ENCODE measurements around the gene STOM. TPM values are rescaled to one million over a fixed set of nuclear protein-coding genes. Genes with fewer than 3 reads are reported as not detected.

The STOM gene
- total RNA-seq, 1 experiment from 2014 or later, result 33.1 TPM

GRCh38 chr9:121360601-121361374 lies 9.3 kb downstream of the STOM start:
- Histone ChIP-seq H4K20me1 (ENCODE audit: insufficient read depth, low read depth, low read length) (no peaks in the 10 kb centered on the region), H2AFZ (ENCODE audit: low read length) (no peak overlapping the region), H3K36me3 (ENCODE audit: insufficient read depth, low read length) (no peaks in the 10 kb centered on the region), H3K4me3 (ENCODE audit: low read length) (no peak overlapping the region), H3K9me3 (ENCODE audit: low read length) (no peaks in the 10 kb centered on the region), H3K27me3 (ENCODE audit: low read length) (no peaks in the 10 kb centered on the region), H3K4me2 (ENCODE audit: low read depth, low read length, poor library complexity, severe bottlenecking) (no peak overlapping the region), H3K79me2 (ENCODE audit: low read length) (peaks cover 23% of the 10 kb centered on the region; the same call in 1 of the 2 replicates), H3K4me1 (ENCODE audit: low read length) (peaks cover 37% of the 10 kb centered on the region), H3K27ac (ENCODE audit: low read length) (no peak overlapping the region), H3K9ac (ENCODE audit: low read length) (no peak overlapping the region), H3K9me2 (replicated peaks; ENCODE audit: insufficient read depth, low read length) (no peaks in the 10 kb centered on the region)
- no peak for DNase-seq

GRCh38 chr9:121359351-121360294 lies 10.4 kb downstream of the STOM start:
- Histone ChIP-seq H3K4me1 (ENCODE audit: low read length) (peaks cover 34% of the 10 kb centered on the region), H3K9me2 (replicated peaks; ENCODE audit: insufficient read depth, low read length) (no peaks in the 10 kb centered on the region), H4K20me1 (ENCODE audit: insufficient read depth, low read depth, low read length) (no peaks in the 10 kb centered on the region), H3K9me3 (ENCODE audit: low read length) (no peaks in the 10 kb centered on the region), H3K27me3 (ENCODE audit: low read length) (no peaks in the 10 kb centered on the region), H3K36me3 (ENCODE audit: insufficient read depth, low read length) (no peaks in the 10 kb centered on the region), H3K9ac (ENCODE audit: low read length) (peak overlapping the region; percentile 26; the same call in 1 of the 2 replicates), H3K27ac (ENCODE audit: low read length) (peak overlapping the region; percentile 16; the same call in 1 of the 2 replicates), H3K4me2 (ENCODE audit: low read depth, low read length, poor library complexity, severe bottlenecking) (peak overlapping the region; percentile 45), H3K4me3 (ENCODE audit: low read length) (no peak overlapping the region), H2AFZ (ENCODE audit: low read length) (0 out of 2 replicates have a peak overlapping the region, but pooled peaks have one; percentile 7), H3K79me2 (ENCODE audit: low read length) (peaks cover 19% of the 10 kb centered on the region; the same call in 1 of the 2 replicates)
- peak; percentile 57 for DNase-seq

GRCh38 chr9:121358751-121359150 lies 11.3 kb downstream of the STOM start:
- no peaks in the 10 kb centered on the region for H3K27me3 ChIP-seq (ENCODE audit: low read length)
- peak overlapping the region; percentile 26 for H3K9ac ChIP-seq (ENCODE audit: low read length)
- H4K20me1 ChIP-seq (ENCODE audit: insufficient read depth, low read depth, low read length), result no peaks in the 10 kb centered on the region
- H3K4me2 ChIP-seq (ENCODE audit: low read depth, low read length, poor library complexity, severe bottlenecking), result peak overlapping the region; percentile 45
- no peak overlapping the region for H2AFZ ChIP-seq (ENCODE audit: low read length)
- no peaks in the 10 kb centered on the region for H3K9me2 ChIP-seq (replicated peaks; ENCODE audit: insufficient read depth, low read length)
- H3K4me3 ChIP-seq (ENCODE audit: low read length), result 0 out of 2 replicates have a peak overlapping the region, but pooled peaks have one; percentile 19
- peaks cover 16% of the 10 kb centered on the region; the same call in 1 of the 2 replicates for H3K79me2 ChIP-seq (ENCODE audit: low read length)
- peak overlapping the region; percentile 16; the same call in 1 of the 2 replicates for H3K27ac ChIP-seq (ENCODE audit: low read length)
- no peak for DNase-seq
- no peaks in the 10 kb centered on the region for H3K36me3 ChIP-seq (ENCODE audit: insufficient read depth, low read length)
- H3K4me1 ChIP-seq (ENCODE audit: low read length), result peaks cover 32% of the 10 kb centered on the region
- no peaks in the 10 kb centered on the region for H3K9me3 ChIP-seq (ENCODE audit: low read length)

GRCh38 chr9:121357011-121357410 lies 13.0 kb downstream of the STOM start:
- no peak overlapping the region for H2AFZ ChIP-seq (ENCODE audit: low read length)
- H4K20me1 ChIP-seq (ENCODE audit: insufficient read depth, low read depth, low read length), result no peaks in the 10 kb centered on the region
- H3K79me2 ChIP-seq (ENCODE audit: low read length), result peaks cover 16% of the 10 kb centered on the region; the same call in 1 of the 2 replicates
- peaks cover 48% of the 10 kb centered on the region for H3K4me1 ChIP-seq (ENCODE audit: low read length)
- no peak overlapping the region for H3K4me3 ChIP-seq (ENCODE audit: low read length)
- H3K27ac ChIP-seq (ENCODE audit: low read length), result no peak overlapping the region
- no peak overlapping the region for H3K9ac ChIP-seq (ENCODE audit: low read length)
- H3K9me2 ChIP-seq (replicated peaks; ENCODE audit: insufficient read depth, low read length), result no peaks in the 10 kb centered on the region
- H3K27me3 ChIP-seq (ENCODE audit: low read length), result no peaks in the 10 kb centered on the region
- no peak for DNase-seq
- no peaks in the 10 kb centered on the region for H3K9me3 ChIP-seq (ENCODE audit: low read length)
- no peaks in the 10 kb centered on the region for H3K36me3 ChIP-seq (ENCODE audit: insufficient read depth, low read length)
- no peak overlapping the region for H3K4me2 ChIP-seq (ENCODE audit: low read depth, low read length, poor library complexity, severe bottlenecking)

- Histone ChIP-seq H3K9me2 (replicated peaks; ENCODE audit: insufficient read depth, low read length) (no peaks in the 10 kb centered on the region), H3K27ac (ENCODE audit: low read length) (no peak overlapping the region), H3K9me3 (ENCODE audit: low read length) (no peaks in the 10 kb centered on the region), H3K27me3 (ENCODE audit: low read length) (no peaks in the 10 kb centered on the region), H4K20me1 (ENCODE audit: insufficient read depth, low read depth, low read length) (no peaks in the 10 kb centered on the region), H3K9ac (ENCODE audit: low read length) (no peak overlapping the region), H3K4me2 (ENCODE audit: low read depth, low read length, poor library complexity, severe bottlenecking) (no peak overlapping the region), H3K4me3 (ENCODE audit: low read length) (no peak overlapping the region), H3K79me2 (ENCODE audit: low read length) (peaks cover 15% of the 10 kb centered on the region; the same call in 1 of the 2 replicates), H3K4me1 (ENCODE audit: low read length) (peaks cover 68% of the 10 kb centered on the region), H2AFZ (ENCODE audit: low read length) (no peak overlapping the region), H3K36me3 (ENCODE audit: insufficient read depth, low read length) (no peaks in the 10 kb centered on the region)
- DNase-seq, result no peak
Measured at GRCh38 chr9:121354762-121355161, 15.3 kb downstream of the STOM start.

- H4K20me1 ChIP-seq (ENCODE audit: insufficient read depth, low read depth, low read length), result no peaks in the 10 kb centered on the region
- no peak for DNase-seq
- no peaks in the 10 kb centered on the region for H3K36me3 ChIP-seq (ENCODE audit: insufficient read depth, low read length)
- H3K4me2 ChIP-seq (ENCODE audit: low read depth, low read length, poor library complexity, severe bottlenecking), result no peak overlapping the region
- H3K9me2 ChIP-seq (replicated peaks; ENCODE audit: insufficient read depth, low read length), result no peaks in the 10 kb centered on the region
- H2AFZ ChIP-seq (ENCODE audit: low read length), result no peak overlapping the region
- H3K9me3 ChIP-seq (ENCODE audit: low read length), result no peaks in the 10 kb centered on the region
- peaks cover 10% of the 10 kb centered on the region; the same call in 1 of the 2 replicates for H3K79me2 ChIP-seq (ENCODE audit: low read length)
- no peak overlapping the region for H3K9ac ChIP-seq (ENCODE audit: low read length)
- no peak overlapping the region for H3K27ac ChIP-seq (ENCODE audit: low read length)
- no peak overlapping the region for H3K4me3 ChIP-seq (ENCODE audit: low read length)
- peaks cover 66% of the 10 kb centered on the region for H3K4me1 ChIP-seq (ENCODE audit: low read length)
- H3K27me3 ChIP-seq (ENCODE audit: low read length), result no peaks in the 10 kb centered on the region
Measured at GRCh38 chr9:121354141-121354540, 15.9 kb downstream of the STOM start.

GRCh38 chr9:121353241-121354061 lies 16.6 kb downstream of the STOM start:
- DNase-seq, result no peak
- Histone ChIP-seq H3K27me3 (ENCODE audit: low read length) (no peaks in the 10 kb centered on the region), H4K20me1 (ENCODE audit: insufficient read depth, low read depth, low read length) (no peaks in the 10 kb centered on the region), H3K9ac (ENCODE audit: low read length) (no peak overlapping the region), H3K9me3 (ENCODE audit: low read length) (no peaks in the 10 kb centered on the region), H3K9me2 (replicated peaks; ENCODE audit: insufficient read depth, low read length) (no peaks in the 10 kb centered on the region), H3K79me2 (ENCODE audit: low read length) (peaks cover 3% of the 10 kb centered on the region; the same call in 1 of the 2 replicates), H2AFZ (ENCODE audit: low read length) (no peak overlapping the region), H3K4me1 (ENCODE audit: low read length) (peaks cover 60% of the 10 kb centered on the region), H3K4me2 (ENCODE audit: low read depth, low read length, poor library complexity, severe bottlenecking) (no peak overlapping the region), H3K36me3 (ENCODE audit: insufficient read depth, low read length) (no peaks in the 10 kb centered on the region), H3K27ac (ENCODE audit: low read length) (no peak overlapping the region), H3K4me3 (ENCODE audit: low read length) (no peak overlapping the region)
